Parathyroid adenoma (tissue), 2 donors: ENCODE measurements around the gene PRAMEF20.

ENCODE experiments used
- H2AFZ ChIP-seq: fragments of 300-600 bp; sonication (generic); one replicate; pipeline ENCODE4 v1.7.0; 2017; ENCODE audit warnings: antibody characterized with exemption, mild to moderate bottlenecking
- H3K27ac ChIP-seq: fragments of 300-600 bp; sonication (generic); one replicate; pipeline ENCODE4 v1.7.0; 2017
- H3K27me3 ChIP-seq: fragments of 300-600 bp; sonication (generic); one replicate; pipeline ENCODE4 v1.7.0; 2017; ENCODE audit warnings: low read length; ENCODE audit not compliant: control insufficient read depth, insufficient read depth
- H3K36me3 ChIP-seq: fragments of 300-600 bp; sonication (generic); one replicate; pipeline ENCODE4 v1.7.0; 2017; ENCODE audit warnings: low read length; ENCODE audit not compliant: control insufficient read depth, insufficient read depth
- H3K4me1 ChIP-seq: fragments of 300-600 bp; sonication (generic); one replicate; pipeline ENCODE4 v1.7.0; 2017; ENCODE audit warnings: control low read depth
- H3K4me2 ChIP-seq: fragments of 300-600 bp; sonication (generic); one replicate; pipeline ENCODE4 v1.7.0; 2017; ENCODE audit warnings: low read length
- H3K4me3 ChIP-seq: fragments of 300-600 bp; sonication (generic); one replicate; pipeline ENCODE4 v1.7.0; 2017; ENCODE audit warnings: low read depth, low read length
- H3K79me2 ChIP-seq: fragments of 300-600 bp; sonication (generic); one replicate; pipeline ENCODE4 v1.7.0; 2017; ENCODE audit warnings: control low read depth
- H3K9ac ChIP-seq: fragments of 300-600 bp; sonication (generic); one replicate; pipeline ENCODE4 v1.7.0; 2017; ENCODE audit warnings: mild to moderate bottlenecking
- H3K9me3 ChIP-seq: fragments of 300-600 bp; sonication (generic); one replicate; pipeline ENCODE4 v1.7.0; 2017; ENCODE audit warnings: low read length; ENCODE audit not compliant: control insufficient read depth
- CTCF ChIP-seq: fragments of 300-600 bp; sonication (generic); IDR thresholded peaks from one replicate; pipeline ENCODE4 v1.7.0; 2017; ENCODE audit warnings: antibody characterized with exemption, mild to moderate bottlenecking
- donor health status: primary hyperparathyroidism.

Gene PRAMEF20

GRCh38 chr1:13461977-13462376 is 51.7 kb downstream of the PRAMEF20 start:
- H3K4me2 ChIP-seq = no peak overlapping the region
- no peak overlapping the region for H3K4me3 ChIP-seq
- no peaks in the 10 kb centered on the region for H3K27me3 ChIP-seq
- no peaks in the 10 kb centered on the region for H3K79me2 ChIP-seq
- no peak overlapping the region for H2AFZ ChIP-seq
- H3K9me3 ChIP-seq = no peaks in the 10 kb centered on the region
- no peak for TF ChIP-seq CTCF
- H3K27ac ChIP-seq = no peak overlapping the region
- H3K9ac ChIP-seq = no peak overlapping the region
- H3K4me1 ChIP-seq = no peaks in the 10 kb centered on the region
- H3K36me3 ChIP-seq = no peaks in the 10 kb centered on the region

GRCh38 chr1:13462682-13463081 is 52.4 kb downstream of the PRAMEF20 start:
- H3K27ac ChIP-seq = no peak overlapping the region
- H3K79me2 ChIP-seq = no peaks in the 10 kb centered on the region
- no peak overlapping the region for H2AFZ ChIP-seq
- no peaks in the 10 kb centered on the region for H3K36me3 ChIP-seq
- H3K9ac ChIP-seq = no peak overlapping the region
- no peaks in the 10 kb centered on the region for H3K4me1 ChIP-seq
- H3K4me3 ChIP-seq = no peak overlapping the region
- TF ChIP-seq CTCF = no peak
- no peak overlapping the region for H3K4me2 ChIP-seq
- H3K27me3 ChIP-seq = no peaks in the 10 kb centered on the region
- H3K9me3 ChIP-seq = no peaks in the 10 kb centered on the region

GRCh38 chr1:13465515-13465914 is 55.3 kb downstream of the PRAMEF20 start:
- Histone ChIP-seq H3K9me3 (no peaks in the 10 kb centered on the region), H3K79me2 (no peaks in the 10 kb centered on the region), H2AFZ (no peak overlapping the region), H3K4me1 (no peaks in the 10 kb centered on the region), H3K4me2 (no peak overlapping the region), H3K36me3 (no peaks in the 10 kb centered on the region), H3K9ac (no peak overlapping the region), H3K27ac (no peak overlapping the region), H3K4me3 (no peak overlapping the region), H3K27me3 (no peaks in the 10 kb centered on the region)
- TF ChIP-seq CTCF = no peak

GRCh38 chr1:13469343-13469742 is 59.1 kb downstream of the PRAMEF20 start:
- H3K79me2 ChIP-seq = no peaks in the 10 kb centered on the region
- H3K27me3 ChIP-seq = no peaks in the 10 kb centered on the region
- H3K4me3 ChIP-seq = no peak overlapping the region
- H2AFZ ChIP-seq = no peak overlapping the region
- TF ChIP-seq CTCF = no peak
- H3K9me3 ChIP-seq = no peaks in the 10 kb centered on the region
- no peaks in the 10 kb centered on the region for H3K4me1 ChIP-seq
- no peaks in the 10 kb centered on the region for H3K36me3 ChIP-seq
- no peak overlapping the region for H3K9ac ChIP-seq
- H3K4me2 ChIP-seq = no peak overlapping the region
- H3K27ac ChIP-seq = no peak overlapping the region
